ENCODE data around the gene ZBTB16.

The ZBTB16 gene

GRCh38 chr11:114132944-114133394, 73.5 kb downstream of the ZBTB16 start:
- FAIRE-seq = no peak

- no peak for FAIRE-seq
Observed at GRCh38 chr11:114133548-114134329, 74.2 kb downstream of the ZBTB16 start.

GRCh38 chr11:114134870-114135269, 75.4 kb downstream of the ZBTB16 start:
- no peak for FAIRE-seq

- FAIRE-seq = no peak
Observed at GRCh38 chr11:114135737-114136151, 76.2 kb downstream of the ZBTB16 start.

- no peak for FAIRE-seq
Observed at GRCh38 chr11:114136686-114137640, 77.5 kb downstream of the ZBTB16 start.

- no peak for FAIRE-seq
Observed at GRCh38 chr11:114137838-114138237, 78.3 kb downstream of the ZBTB16 start.

GRCh38 chr11:114138411-114138810, 78.9 kb downstream of the ZBTB16 start:
- FAIRE-seq = no peak

GRCh38 chr11:114140826-114141225, 81.3 kb downstream of the ZBTB16 start:
- no peak for FAIRE-seq

- FAIRE-seq = no peak
Observed at GRCh38 chr11:114141863-114142580, 82.5 kb downstream of the ZBTB16 start.

GRCh38 chr11:114142707-114143106, 83.2 kb downstream of the ZBTB16 start:
- no peak for FAIRE-seq

- no peak for FAIRE-seq
Observed at GRCh38 chr11:114145166-114145775, 85.8 kb downstream of the ZBTB16 start.

- FAIRE-seq = no peak
Observed at GRCh38 chr11:114147375-114148012, 88.0 kb downstream of the ZBTB16 start.

- no peak for FAIRE-seq
Observed at GRCh38 chr11:114148013-114148382, 88.5 kb downstream of the ZBTB16 start.

GRCh38 chr11:114149689-114150407, 90.3 kb downstream of the ZBTB16 start:
- FAIRE-seq = no peak

- no peak for FAIRE-seq
Observed at GRCh38 chr11:114150671-114151070, 91.2 kb downstream of the ZBTB16 start.

- no peak for FAIRE-seq
Observed at GRCh38 chr11:114151631-114152030, 92.1 kb downstream of the ZBTB16 start.

GRCh38 chr11:114152162-114152561, 92.7 kb downstream of the ZBTB16 start:
- FAIRE-seq = no peak

- no peak for FAIRE-seq
Observed at GRCh38 chr11:114152785-114153184, 93.3 kb downstream of the ZBTB16 start.

GRCh38 chr11:114153224-114153623, 93.7 kb downstream of the ZBTB16 start:
- FAIRE-seq = no peak

- FAIRE-seq = no peak
Observed at GRCh38 chr11:114154271-114155047, 94.9 kb downstream of the ZBTB16 start.
